Neural crest cell (in vitro differentiated cells): Measurements from ENCODE around the gene IFITM1. TPM values are rescaled to one million over a fixed set of nuclear protein-coding genes. Genes with fewer than 3 reads are reported as not detected.

Source experiments
- DNase-seq: peaks from one replicate; pipeline ENCODE4 v3.0.0; 2021; ENCODE audit warnings: low read depth, mixed read lengths, low spot score
- H3K27ac Mint-ChIP-seq: one replicate; pipeline ENCODE4 v1.8.0; 2021; ENCODE audit warnings: mild to moderate bottlenecking, mixed read lengths; ENCODE audit not compliant: unreplicated experiment
- H3K27me3 Mint-ChIP-seq: 2 replicates; pipeline ENCODE4 v1.8.0; 2021; ENCODE audit warnings: low read depth, mild to moderate bottlenecking, mixed read lengths
- H3K36me3 Mint-ChIP-seq: 2 replicates; pipeline ENCODE4 v1.8.0; 2021; ENCODE audit warnings: low read depth, mild to moderate bottlenecking, mixed read lengths
- H3K4me1 Mint-ChIP-seq: 2 replicates; pipeline ENCODE4 v1.8.0; 2021; ENCODE audit warnings: mixed read lengths
- H3K4me3 Mint-ChIP-seq: one replicate; pipeline ENCODE4 v1.8.0; 2021; ENCODE audit warnings: mild to moderate bottlenecking, mixed read lengths
- H3K9me3 Mint-ChIP-seq: 2 replicates; pipeline ENCODE4 v1.8.0; 2021; ENCODE audit warnings: mixed read lengths
- CTCF ChIP-seq: fragments of 200-600 bp; sonication (generic); conservative IDR thresholded peaks from 2 replicates; pipeline ENCODE4 v1.5.0; 2021; ENCODE audit warnings: antibody characterized with exemption, mild to moderate bottlenecking
- total RNA-seq: library from RNA; stranded (reverse); gene quantifications from 2 replicates; pipeline ENCODE4 v1.2.1, GENCODE V29; 2021

The IFITM1 gene
- total RNA-seq, 1 donor from 2014 or later = 2.0 TPM

DNA sequence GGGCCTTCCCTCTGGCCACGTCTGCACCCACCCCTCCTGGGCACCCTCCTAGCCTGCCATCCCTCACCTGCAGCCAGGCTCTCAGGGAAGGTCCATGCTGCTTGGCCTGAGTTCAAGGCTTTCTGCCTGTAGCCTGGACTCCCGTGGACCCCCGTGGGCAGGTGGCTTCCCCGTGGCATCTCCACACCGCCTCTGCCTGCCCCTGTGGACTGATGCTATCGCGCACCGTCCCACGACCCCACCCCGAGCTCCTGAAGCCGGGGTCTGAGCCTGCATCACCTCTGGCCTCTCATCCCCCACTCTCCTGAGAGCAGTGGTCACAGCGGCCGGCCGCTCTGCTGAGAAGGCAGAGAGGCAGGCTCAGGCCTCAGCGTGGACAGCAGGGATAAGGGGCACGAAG lies 19.1 kb upstream of the IFITM1 start:
- no peak for TF ChIP-seq CTCF
- no peaks in the 10 kb centered on the region for H3K27me3 Mint-ChIP-seq

GRCh38 chr11:295351-296170 lies 18.3 kb upstream of the IFITM1 start:
- H3K4me1 Mint-ChIP-seq = peaks cover 12% of the 10 kb centered on the region

More for the DNA sequence above, 19.1 kb upstream of the IFITM1 start:
- Mint-ChIP-seq H3K36me3 (no peaks in the 10 kb centered on the region), H3K27ac (no peak overlapping the region), H3K4me1 (peaks cover 6% of the 10 kb centered on the region), H3K4me3 (no peak overlapping the region), H3K9me3 (no peaks in the 10 kb centered on the region)
- no peak for DNase-seq

DNA sequence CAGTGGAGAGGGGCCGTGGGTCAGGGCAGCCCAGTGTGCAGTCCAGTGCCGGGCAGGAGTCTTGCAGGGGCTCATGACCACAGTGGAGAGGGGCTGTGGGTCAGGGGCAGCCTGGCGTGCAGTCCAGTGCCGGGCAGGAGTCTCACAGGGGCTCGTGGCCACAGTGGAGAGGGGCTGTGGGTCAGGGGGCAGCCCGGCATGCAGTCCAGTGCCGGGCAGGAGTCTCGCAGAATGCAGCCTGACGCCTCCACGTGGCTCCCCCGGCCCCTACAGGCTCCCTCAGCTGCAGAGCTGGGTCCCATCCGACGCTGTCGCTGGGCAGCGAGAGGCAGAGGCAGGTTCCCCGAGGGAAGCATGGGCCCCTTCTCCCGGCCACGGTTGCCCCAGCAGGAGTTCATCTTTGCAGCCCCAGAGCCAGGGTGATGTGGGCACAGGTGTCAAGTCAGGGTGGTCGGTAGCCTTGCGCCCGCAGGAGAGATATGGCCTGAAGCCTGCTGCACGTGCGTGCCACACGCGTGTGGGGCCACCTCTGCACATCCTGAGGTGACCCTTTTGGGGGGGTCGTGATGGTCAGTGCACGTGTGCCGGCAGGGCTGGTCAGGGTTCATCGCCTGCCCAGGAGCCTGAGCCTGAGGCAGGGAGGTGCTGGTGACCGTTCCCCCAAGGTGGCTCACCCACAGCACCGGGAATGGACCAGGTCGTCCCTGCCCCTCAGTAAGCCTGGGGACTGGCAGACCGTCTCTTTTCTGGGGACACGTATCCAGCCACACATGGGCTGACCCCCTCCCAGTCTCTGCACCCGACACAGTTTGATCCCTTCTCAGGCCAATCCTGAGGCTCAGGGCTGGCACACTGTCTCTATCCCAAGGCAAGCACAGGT lies 17.4 kb upstream of the IFITM1 start:
- no peak overlapping the region for H3K4me3 Mint-ChIP-seq
- no peak overlapping the region for H3K27ac Mint-ChIP-seq
- DNase-seq = no peak
- H3K4me1 Mint-ChIP-seq = peaks cover 18% of the 10 kb centered on the region
- no peaks in the 10 kb centered on the region for H3K36me3 Mint-ChIP-seq
- no peaks in the 10 kb centered on the region for H3K9me3 Mint-ChIP-seq
- no peak for TF ChIP-seq CTCF
- peaks cover 7% of the 10 kb centered on the region for H3K27me3 Mint-ChIP-seq

More at GRCh38 chr11:295351-296170, 18.3 kb upstream of the IFITM1 start:
- no peak overlapping the region for H3K27ac Mint-ChIP-seq
- peaks cover 5% of the 10 kb centered on the region for H3K27me3 Mint-ChIP-seq
- no peak for TF ChIP-seq CTCF
- no peak overlapping the region for H3K4me3 Mint-ChIP-seq
- DNase-seq = no peak
- H3K36me3 Mint-ChIP-seq = no peaks in the 10 kb centered on the region
- no peaks in the 10 kb centered on the region for H3K9me3 Mint-ChIP-seq

DNA sequence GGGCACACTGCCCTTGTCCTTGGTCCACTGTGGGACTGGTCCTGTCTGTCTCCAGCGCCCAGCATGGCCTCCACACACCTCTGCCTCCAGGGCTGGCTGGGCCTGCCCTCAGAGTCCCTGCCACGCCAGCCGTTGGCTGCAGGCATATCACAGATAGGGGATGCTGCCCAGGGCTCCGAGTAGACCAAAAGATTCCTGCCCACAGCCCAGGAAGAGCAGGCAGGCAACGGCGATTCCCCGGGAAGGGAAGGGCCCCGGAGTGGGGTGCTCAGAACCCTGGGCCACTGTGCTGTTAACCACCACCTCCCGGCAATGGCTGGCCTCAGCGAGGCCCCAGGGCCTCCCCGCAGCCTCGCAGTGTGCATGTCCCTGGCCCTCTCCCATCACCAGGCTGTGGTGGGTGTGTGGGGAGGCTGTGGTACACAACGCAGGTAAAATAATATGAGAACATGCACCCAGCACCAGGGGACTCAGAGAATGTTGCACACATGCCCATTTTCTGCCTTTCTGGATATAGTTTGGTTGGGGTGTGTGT lies 16.7 kb upstream of the IFITM1 start:
- H3K4me1 Mint-ChIP-seq = peaks cover 19% of the 10 kb centered on the region
- H3K36me3 Mint-ChIP-seq = no peaks in the 10 kb centered on the region
- H3K4me3 Mint-ChIP-seq = no peak overlapping the region
- no peak for TF ChIP-seq CTCF
- H3K27me3 Mint-ChIP-seq = peaks cover 7% of the 10 kb centered on the region
- DNase-seq = no peak
- no peaks in the 10 kb centered on the region for H3K9me3 Mint-ChIP-seq
- no peak overlapping the region for H3K27ac Mint-ChIP-seq

DNA sequence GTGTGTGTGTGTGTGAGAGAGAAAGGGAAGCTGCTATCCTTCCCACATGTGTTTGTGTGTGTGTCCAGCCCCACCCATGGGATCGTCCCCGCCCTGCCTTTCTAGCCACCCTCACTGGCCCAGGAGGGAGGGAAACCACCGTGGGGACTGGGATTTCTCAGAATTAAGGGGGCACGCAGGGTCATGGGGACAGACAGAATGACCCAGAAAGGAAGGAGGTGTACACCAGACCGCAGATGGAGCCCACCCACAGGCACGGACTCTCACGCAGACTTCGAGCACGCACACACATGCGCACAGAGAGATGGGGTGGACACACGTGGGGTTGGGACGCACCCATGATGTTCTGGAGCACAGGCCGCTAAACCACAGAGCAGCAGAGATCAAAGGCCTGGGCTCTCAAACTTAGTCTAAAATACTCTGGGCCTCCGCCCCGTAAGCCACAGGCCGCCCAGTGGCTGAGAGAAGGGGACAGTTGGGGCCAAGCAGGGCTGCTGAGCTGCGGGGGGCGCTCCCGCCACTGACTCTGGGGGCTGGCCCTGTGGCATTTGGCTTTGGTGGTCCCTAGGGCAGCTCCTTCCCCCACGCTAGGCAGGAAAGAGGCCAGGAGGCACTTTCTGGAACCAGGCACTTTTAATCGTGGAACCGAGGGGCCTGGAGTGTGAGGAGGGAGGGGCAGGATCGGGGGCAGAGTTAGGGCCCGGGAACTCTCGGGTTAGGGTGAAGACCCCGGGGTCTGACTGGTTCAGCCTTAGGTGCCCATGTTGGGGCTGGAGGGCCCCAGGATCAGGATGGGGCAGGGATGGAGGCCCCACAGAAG lies 16.0 kb upstream of the IFITM1 start:
- no peak overlapping the region for H3K4me3 Mint-ChIP-seq
- no peak overlapping the region for H3K27ac Mint-ChIP-seq
- TF ChIP-seq CTCF = no peak

More for the DNA sequence above, 16.0 kb upstream of the IFITM1 start:
- H3K36me3 Mint-ChIP-seq = no peaks in the 10 kb centered on the region
- no peak for DNase-seq
- H3K4me1 Mint-ChIP-seq = peaks cover 20% of the 10 kb centered on the region
- no peaks in the 10 kb centered on the region for H3K9me3 Mint-ChIP-seq
- H3K27me3 Mint-ChIP-seq = peaks cover 7% of the 10 kb centered on the region
